SK-MEL-5 (cell line): ENCODE results near the gene FBLIM1. TPM values are rescaled to one million over a fixed set of nuclear protein-coding genes. Genes with fewer than 3 reads are reported as not detected.
A peak's percentile ranks its signal among the peaks of the same experiment; 100 is the strongest.

Source experiments
- DNase-seq: peaks from one replicate; pipeline ENCODE4 v3.0.0-alpha.2; 2016; ENCODE audit warnings: low read depth, low spot score
- in situ Hi-C: cut with HindIII; loops from 2 replicates; pipeline ENCODE4 v1.10.0; 2016; ENCODE audit warnings: low sequenced_read_pairs, high pct_unique_total_duplicates, low pct_unique_long_range_greater_than_20kb
- total RNA-seq: library from RNA; depleted of rRNA; stranded (reverse); fragments of >200 nt; shearing (Covaris generic); gene quantifications from 2 replicates; pipeline ENCODE4 v1.2.3, GENCODE V29; 2014

FBLIM1 gene
- total RNA-seq, 1 experiment from 2014 or later = 0.77 TPM

- in situ Hi-C loops = no loop called here
- DNase-seq = no peak
Observed at GRCh38 chr1:15739745-15740144, 18.9 kb upstream of the FBLIM1 start.

- peak; percentile 70 for DNase-seq
- in situ Hi-C loops = no loop called here
Observed at GRCh38 chr1:15740924-15741850, 17.4 kb upstream of the FBLIM1 start.

GRCh38 chr1:15742339-15742801 is 16.2 kb upstream of the FBLIM1 start, which contains the start of gene TMEM82:
Gene TMEM82, plus strand, starts transcription at chr1:15742499. Its CDS starts 61 bp downstream, at chr1:15742560.
- in situ Hi-C loops = no loop called here
- no peak for DNase-seq

- no peak for DNase-seq
- in situ Hi-C loops = no loop called here
Observed at GRCh38 chr1:15744122-15744679, 14.4 kb upstream of the FBLIM1 start.

- no peak for DNase-seq
- in situ Hi-C loops = no loop called here
Observed at GRCh38 chr1:15747378-15747777, 11.2 kb upstream of the FBLIM1 start.

GRCh38 chr1:15748264-15748663 is 10.3 kb upstream of the FBLIM1 start:
- no peak for DNase-seq
- in situ Hi-C loops = no loop called here

- in situ Hi-C loops = no loop called here
- DNase-seq = no peak
Observed at GRCh38 chr1:15748690-15749398, 9.8 kb upstream of the FBLIM1 start.

- in situ Hi-C loops = no loop called here
- DNase-seq = no peak
Observed at GRCh38 chr1:15749399-15750291, 8.9 kb upstream of the FBLIM1 start.

- in situ Hi-C loops = no loop called here
Observed at GRCh38 chr1:15750924-15751323, 7.7 kb upstream of the FBLIM1 start.

GRCh38 chr1:15751717-15752116 is 6.9 kb upstream of the FBLIM1 start:
- in situ Hi-C loops = no loop called here
- no peak for DNase-seq

More at GRCh38 chr1:15750924-15751323, 7.7 kb upstream of the FBLIM1 start:
- DNase-seq = no peak

- DNase-seq = no peak
- in situ Hi-C loops = no loop called here
Observed at GRCh38 chr1:15753776-15754175, 4.8 kb upstream of the FBLIM1 start.

- no peak for DNase-seq
- in situ Hi-C loops = no loop called here
Observed at GRCh38 chr1:15755021-15755645, 3.5 kb upstream of the FBLIM1 start.

GRCh38 chr1:15755646-15756040 is 3.0 kb upstream of the FBLIM1 start:
- DNase-seq = no peak
- in situ Hi-C loops = no loop called here

- in situ Hi-C loops = no loop called here
- DNase-seq = peak; percentile 68
Observed at GRCh38 chr1:15756143-15757015, 2.2 kb upstream of the FBLIM1 start.

GRCh38 chr1:15757016-15757543 is 1.5 kb upstream of the FBLIM1 start:
- in situ Hi-C loops = no loop called here
- DNase-seq = no peak
